ENCODE measurements around the gene CEP290. TPM values are rescaled to one million over a fixed set of nuclear protein-coding genes. Genes with fewer than 3 reads are reported as not detected.
"Not testable (repeated sequence)": the region's sequence is repeated elsewhere in the genome, so short reads cannot be mapped to it uniquely, and the experiment has no call there.

CEP290 gene
- total and polyA plus RNA-seq, 2 of the 13 experiments (the other 11 are each of a cell fraction or from before 2014, with no cell fraction given) = 2.4 to 10.8 TPM

GRCh38 chr12:88141425-88141773, 489 bp downstream of the CEP290 start:
- BruUV-seq (replicated peaks) = TSS peak; percentile 77
- FAIRE-seq (no peak), ATAC-seq (no peak), DNase-seq (ENCODE audit: low spot score) (no peak)
- H3K4me3 ChIP-seq (replicated peaks in 1 of 3; ENCODE audit: insufficient read depth in 1 of 3, low read depth in 2 of 3, low read length in 3 of 3) = peak overlapping the region; percentile 71 to 86 (median 73)
- no peaks in the 10 kb centered on the region for H3K36me3 ChIP-seq (replicated peaks in 1 of 2; ENCODE audit: control insufficient read depth in 1 of 2, insufficient read depth in 2 of 2, low read length in 2 of 2)
- no peaks in the 10 kb centered on the region for H4K20me1 ChIP-seq (ENCODE audit: insufficient read depth, low read length)
- peaks cover 11% of the 10 kb centered on the region for H3K79me2 ChIP-seq (ENCODE audit: insufficient read depth, low read length)
- ChIA-PET POLR2A (interaction anchor here (0.7 to 1.4 kb wide), 3 partner anchors 10 to 106 kb away, joined by 3 to 5 read pairs (median 4); a partner anchor contains a TSS), CTCF (ENCODE audit: low intra/inter-chr PET ratio, low total read pairs) (no interaction called here)
- H2AFZ ChIP-seq (ENCODE audit: low read length) = peak overlapping the region; percentile 48
- H3K27me3 ChIP-seq (ENCODE audit: control insufficient read depth in 1 of 2, insufficient read depth in 2 of 2, low read length in 2 of 2) = no peaks in the 10 kb centered on the region; a peak in 1 of 5 replicates
- peaks cover 34% of the 10 kb centered on the region for H3K4me1 ChIP-seq (ENCODE audit: insufficient read depth, low read length)
- peak overlapping the region; percentile 74 for H3K4me2 ChIP-seq (ENCODE audit: low read depth, low read length)
- H3K9ac ChIP-seq (ENCODE audit: insufficient read depth, low read depth, low read length) = peak overlapping the region; percentile 69
- in situ Hi-C loops (cut with HindIII; ENCODE audit: extremely low pct_ligation_motif_present, low pct_unique_long_range_greater_than_20kb) (loop anchor here (25.0 kb wide), 1 partner anchor 846 kb away; no protein-coding TSS in a partner anchor), intact Hi-C loops (cut with micrococcal nuclease; ENCODE audit: unreplicated experiment) (loop anchor here (5.0 to 10.0 kb wide), 5 partner anchors 36 to 873 kb away; a partner anchor contains a TSS)
- no peak for TF ChIP-seq SIN3A (IDR thresholded peaks at IDR 0.05; ENCODE audit: borderline replicate concordance, low read depth, low read length)
- TF ChIP-seq SIN3B (IDR thresholded peaks at IDR 0.05; ENCODE audit: low read length) = no peak
- no peak for TF ChIP-seq CCAR2 (optimal IDR thresholded peaks at IDR 0.05; ENCODE audit: low read depth, low read length)
- no peak for TF ChIP-seq KDM5A (IDR thresholded peaks at IDR 0.05; ENCODE audit: borderline replicate concordance, low read length)
- 0 out of 2 replicates have a peak, but pooled peaks have one; percentile 11 for TF ChIP-seq ZHX2 (IDR thresholded peaks at IDR 0.05; ENCODE audit: low read depth)
- TF ChIP-seq ZHX2 (CRISPR knock-in tag; IDR thresholded peaks at IDR 0.05; ENCODE audit: borderline replicate concordance) = no peak
- TF ChIP-seq ZNF614 (CRISPR knock-in tag; IDR thresholded peaks at IDR 0.05; ENCODE audit: borderline replicate concordance) = no peak
- no peak for TF ChIP-seq YY1 (IDR thresholded peaks at IDR 0.05; ENCODE audit: insufficient read depth, insufficient replicate concordance, low read depth, low read length)
- 2% methylated on average over 13 of the region's 13 CpGs for WGBS (ENCODE audit: low lambda C conversion rate)
- H3K9me3 ChIP-seq (ENCODE audit: low read length) = no peaks in the 10 kb centered on the region
- H3K27ac ChIP-seq (ENCODE audit: extremely low read length, insufficient read depth, low read length) = peak overlapping the region; percentile 68

- POLR2A ChIA-PET, FAIRE-seq: not testable (repeated sequence)
Measured at GRCh38 chr12:88139711-88140110, 2.2 kb downstream of the CEP290 start.

More at GRCh38 chr12:88139711-88140110, 2.2 kb downstream of the CEP290 start:
- in situ Hi-C loops (cut with HindIII; ENCODE audit: extremely low pct_ligation_motif_present, low pct_unique_long_range_greater_than_20kb) (loop anchor here (25.0 kb wide), 1 partner anchor 848 kb away; no protein-coding TSS in a partner anchor), intact Hi-C loops (cut with micrococcal nuclease; ENCODE audit: unreplicated experiment) (loop anchor here (5.0 to 10.0 kb wide), 5 partner anchors 38 to 875 kb away; a partner anchor contains a TSS)
- H3K9me3 ChIP-seq (ENCODE audit: low read length); CTCF ChIA-PET (ENCODE audit: low intra/inter-chr PET ratio, low total read pairs); H3K4me2 ChIP-seq (ENCODE audit: low read depth, low read length); DNase-seq (ENCODE audit: low spot score); H4K20me1 ChIP-seq (ENCODE audit: insufficient read depth, low read length); H3K27me3 ChIP-seq (ENCODE audit: control insufficient read depth in 1 of 2, insufficient read depth in 2 of 2, low read length in 2 of 2); H3K36me3 ChIP-seq (replicated peaks in 1 of 2; ENCODE audit: control insufficient read depth in 1 of 2, insufficient read depth in 2 of 2, low read length in 2 of 2); BruUV-seq (replicated peaks); H3K27ac ChIP-seq (ENCODE audit: extremely low read length, insufficient read depth, low read length); H3K9ac ChIP-seq (ENCODE audit: insufficient read depth, low read depth, low read length); H2AFZ ChIP-seq (ENCODE audit: low read length); ATAC-seq; H3K4me3 ChIP-seq (replicated peaks in 1 of 3; ENCODE audit: insufficient read depth in 1 of 3, low read depth in 2 of 3, low read length in 3 of 3): not testable (repeated sequence)
- Histone ChIP-seq H3K79me2 (ENCODE audit: insufficient read depth, low read length) (peaks cover 11% of the 10 kb centered on the region), H3K4me1 (ENCODE audit: insufficient read depth, low read length) (peaks cover 29% of the 10 kb centered on the region)
- WGBS (ENCODE audit: low lambda C conversion rate) = 95% methylated on average over 4 of the region's 4 CpGs
